ENCODE data around the gene TMEM178B.
"Not testable (repeated sequence)": the region's sequence is repeated elsewhere in the genome, so short reads cannot be mapped to it uniquely, and the experiment has no call there.

Gene TMEM178B

DNA sequence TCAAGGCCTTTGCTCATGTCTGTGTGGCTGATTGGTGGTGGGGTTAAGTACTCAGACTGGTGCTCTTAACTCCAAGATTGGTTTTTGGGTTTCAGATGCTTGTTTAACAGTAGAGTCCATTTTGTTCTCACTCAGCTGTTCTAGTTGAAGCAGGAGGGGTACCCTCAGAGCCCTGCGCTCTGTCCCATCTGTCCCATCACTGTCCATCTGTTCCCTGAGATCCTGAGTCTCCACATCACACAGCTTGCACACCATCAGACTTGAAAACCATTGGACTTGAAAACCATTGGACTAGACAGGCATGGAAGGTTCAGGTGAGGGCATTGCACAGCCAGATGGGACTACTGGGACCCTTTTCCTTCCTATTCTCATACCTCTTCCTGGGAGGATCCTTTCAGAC lies 39.3 kb downstream of the TMEM178B start:
- Histone ChIP-seq H3K4me1 (ENCODE audit: control insufficient read depth in 1 of 2, insufficient read depth in 1 of 2, low read depth in 1 of 2, low read length in 1 of 2) (no peaks in the 10 kb centered on the region), H3K36me3 (no peaks in the 10 kb centered on the region), H3K27me3 (no peaks in the 10 kb centered on the region), H3K27ac (no peak overlapping the region), H3K9me3 (no peaks in the 10 kb centered on the region), H3K4me3 (ENCODE audit: low read depth in 1 of 2, low read length in 1 of 2) (no peak overlapping the region)
- TF ChIP-seq, protein P1, sequence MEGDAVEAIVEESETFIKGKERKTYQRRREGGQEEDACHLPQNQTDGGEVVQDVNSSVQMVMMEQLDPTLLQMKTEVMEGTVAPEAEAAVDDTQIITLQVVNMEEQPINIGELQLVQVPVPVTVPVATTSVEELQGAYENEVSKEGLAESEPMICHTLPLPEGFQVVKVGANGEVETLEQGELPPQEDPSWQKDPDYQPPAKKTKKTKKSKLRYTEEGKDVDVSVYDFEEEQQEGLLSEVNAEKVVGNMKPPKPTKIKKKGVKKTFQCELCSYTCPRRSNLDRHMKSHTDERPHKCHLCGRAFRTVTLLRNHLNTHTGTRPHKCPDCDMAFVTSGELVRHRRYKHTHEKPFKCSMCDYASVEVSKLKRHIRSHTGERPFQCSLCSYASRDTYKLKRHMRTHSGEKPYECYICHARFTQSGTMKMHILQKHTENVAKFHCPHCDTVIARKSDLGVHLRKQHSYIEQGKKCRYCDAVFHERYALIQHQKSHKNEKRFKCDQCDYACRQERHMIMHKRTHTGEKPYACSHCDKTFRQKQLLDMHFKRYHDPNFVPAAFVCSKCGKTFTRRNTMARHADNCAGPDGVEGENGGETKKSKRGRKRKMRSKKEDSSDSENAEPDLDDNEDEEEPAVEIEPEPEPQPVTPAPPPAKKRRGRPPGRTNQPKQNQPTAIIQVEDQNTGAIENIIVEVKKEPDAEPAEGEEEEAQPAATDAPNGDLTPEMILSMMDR (IDR thresholded peaks at IDR 0.05), result no peak

DNA sequence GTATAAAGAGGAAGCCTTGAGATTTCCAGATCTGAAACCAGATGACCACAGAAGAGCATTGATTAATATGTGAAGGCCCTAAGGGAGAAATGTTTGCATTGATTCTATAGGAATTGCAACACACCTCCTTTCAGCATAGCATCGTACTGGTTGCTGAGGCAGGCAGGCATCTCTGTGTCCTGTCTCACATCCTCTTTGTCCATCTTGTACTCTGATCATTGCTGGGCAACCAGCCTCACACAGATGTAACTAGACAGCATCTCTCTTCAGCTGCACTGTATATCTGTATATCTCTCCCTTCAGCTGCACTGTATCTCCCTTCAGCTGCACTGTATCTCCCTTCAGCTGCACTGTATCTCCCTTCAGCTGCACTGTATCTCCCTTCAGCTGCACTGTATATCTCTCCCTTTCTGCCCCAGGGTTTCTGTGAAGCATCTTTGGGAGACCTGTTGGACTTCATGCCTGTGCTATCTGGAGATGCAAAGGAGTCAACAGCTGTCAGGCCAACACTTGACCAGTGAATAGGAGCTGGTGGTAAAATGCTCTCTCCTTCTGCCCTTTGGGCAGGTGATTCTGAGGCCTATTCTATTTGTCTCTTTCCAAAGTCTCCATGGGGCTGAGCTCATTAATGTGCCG lies 40.3 kb downstream of the TMEM178B start:
- no peaks in the 10 kb centered on the region for H3K27me3 ChIP-seq
- TF ChIP-seq, protein P1 (IDR thresholded peaks at IDR 0.05), result no peak

DNA sequence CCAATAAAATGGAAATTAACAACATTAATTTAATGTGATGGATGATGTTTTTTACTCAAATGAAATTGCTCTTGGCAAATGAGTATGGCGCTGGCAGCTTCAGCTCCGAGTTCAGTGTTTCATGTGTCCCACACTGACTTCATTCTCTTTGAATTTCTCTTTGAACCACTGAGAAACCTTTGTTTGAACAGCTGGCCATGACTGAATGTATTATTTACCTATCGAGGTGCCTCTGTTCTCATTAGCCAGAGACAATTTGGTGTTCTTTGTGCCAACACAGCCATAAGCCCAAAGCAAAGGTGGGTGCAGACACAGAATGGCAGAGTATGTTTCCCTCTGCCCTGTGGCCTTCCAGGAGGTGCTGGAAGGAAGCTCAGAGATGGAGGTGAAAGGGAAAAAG lies 42.1 kb downstream of the TMEM178B start:
- Histone ChIP-seq H3K27ac (no peak overlapping the region), H3K27me3 (no peaks in the 10 kb centered on the region), H3K4me3 (ENCODE audit: low read depth in 1 of 2, low read length in 1 of 2) (no peak overlapping the region), H3K9me3 (no peaks in the 10 kb centered on the region), H3K36me3 (no peaks in the 10 kb centered on the region), H3K4me1 (ENCODE audit: control insufficient read depth in 1 of 2, insufficient read depth in 1 of 2, low read depth in 1 of 2, low read length in 1 of 2) (no peaks in the 10 kb centered on the region)
- TF ChIP-seq, protein P1 (IDR thresholded peaks at IDR 0.05), result no peak

More for the DNA sequence above, 40.3 kb downstream of the TMEM178B start:
- no peak overlapping the region for H3K27ac ChIP-seq
- H3K4me1 ChIP-seq (ENCODE audit: control insufficient read depth in 1 of 2, insufficient read depth in 1 of 2, low read depth in 1 of 2, low read length in 1 of 2), result no peaks in the 10 kb centered on the region
- H3K4me3 ChIP-seq (ENCODE audit: low read depth in 1 of 2, low read length in 1 of 2), result no peak overlapping the region
- no peaks in the 10 kb centered on the region for H3K36me3 ChIP-seq
- no peaks in the 10 kb centered on the region for H3K9me3 ChIP-seq

DNA sequence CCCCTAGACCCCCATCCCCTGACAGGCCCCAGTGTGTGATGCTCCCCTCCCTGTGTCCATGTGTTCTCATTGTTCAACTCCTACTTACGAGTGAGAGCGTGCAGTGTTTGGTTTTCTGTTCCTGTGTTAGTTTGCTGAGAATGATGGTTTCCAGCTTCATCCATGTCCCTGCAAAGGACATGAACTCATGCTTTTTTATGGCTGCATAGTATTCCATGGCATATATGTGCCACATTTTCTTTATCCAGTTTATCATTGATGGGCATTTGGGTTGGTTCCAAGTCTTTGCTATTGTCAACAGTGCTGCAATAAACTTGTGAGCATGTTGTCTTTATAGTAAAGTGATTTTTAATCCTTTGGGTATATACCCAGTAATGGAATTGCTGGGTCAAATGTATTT lies 42.8 kb downstream of the TMEM178B start:
- H3K4me1 ChIP-seq (ENCODE audit: control insufficient read depth in 1 of 2, insufficient read depth in 1 of 2, low read depth in 1 of 2, low read length in 1 of 2); H3K9me3 ChIP-seq; H3K27me3 ChIP-seq; H3K27ac ChIP-seq; H3K36me3 ChIP-seq; H3K4me3 ChIP-seq (ENCODE audit: low read depth in 1 of 2, low read length in 1 of 2): not testable (repeated sequence)

DNA sequence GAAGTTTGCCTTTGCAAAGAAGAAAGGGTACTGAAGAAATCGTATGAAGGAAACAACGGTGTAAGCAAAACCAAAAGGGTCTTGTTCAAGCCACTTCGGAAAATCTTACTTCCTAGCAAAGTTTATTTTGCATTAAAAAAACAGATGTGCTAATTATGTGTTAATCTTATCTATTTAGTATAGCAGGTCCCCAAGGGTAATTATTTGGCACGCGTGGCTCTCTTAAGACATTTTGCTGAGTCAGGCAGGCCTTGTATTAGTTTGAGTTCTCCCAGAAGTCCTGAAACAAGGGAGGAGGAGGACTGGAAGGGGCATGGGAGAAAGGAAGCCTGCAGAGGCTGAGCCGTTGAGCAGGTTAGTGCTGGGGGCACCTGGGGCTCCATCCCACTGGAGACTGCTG lies 44.9 kb downstream of the TMEM178B start:
- H3K9me3 ChIP-seq, result no peaks in the 10 kb centered on the region
- H3K27me3 ChIP-seq, result no peaks in the 10 kb centered on the region
- H3K27ac ChIP-seq, result no peak overlapping the region
- no peaks in the 10 kb centered on the region for H3K4me1 ChIP-seq (ENCODE audit: control insufficient read depth in 1 of 2, insufficient read depth in 1 of 2, low read depth in 1 of 2, low read length in 1 of 2)
- no peaks in the 10 kb centered on the region for H3K36me3 ChIP-seq
- TF ChIP-seq, protein P1 (IDR thresholded peaks at IDR 0.05), result no peak
- H3K4me3 ChIP-seq (ENCODE audit: low read depth in 1 of 2, low read length in 1 of 2), result no peak overlapping the region

DNA sequence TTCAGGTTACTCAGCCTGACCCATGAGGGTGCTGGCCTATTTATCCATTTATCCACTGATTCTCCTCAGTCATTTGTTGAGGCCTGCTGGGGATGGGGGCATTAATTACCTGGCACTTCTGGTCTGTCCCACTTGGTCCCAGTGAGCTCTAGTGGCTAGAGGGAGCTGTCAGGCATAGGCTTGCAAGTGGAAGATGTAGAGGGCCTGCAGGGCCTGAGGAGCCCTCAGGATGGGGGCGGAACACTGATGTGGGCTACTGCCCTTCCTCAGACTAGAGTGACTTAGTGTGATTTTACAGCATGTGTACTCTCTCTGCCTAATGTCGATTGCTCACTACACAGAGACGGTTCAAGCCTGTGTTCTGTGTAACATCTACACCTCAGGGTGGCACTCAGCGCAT lies 45.3 kb downstream of the TMEM178B start:
- no peaks in the 10 kb centered on the region for H3K27me3 ChIP-seq
- H3K9me3 ChIP-seq, result no peaks in the 10 kb centered on the region
- no peaks in the 10 kb centered on the region for H3K4me1 ChIP-seq (ENCODE audit: control insufficient read depth in 1 of 2, insufficient read depth in 1 of 2, low read depth in 1 of 2, low read length in 1 of 2)
- H3K36me3 ChIP-seq, result no peaks in the 10 kb centered on the region
- TF ChIP-seq, protein P1 (IDR thresholded peaks at IDR 0.05), result no peak
- H3K4me3 ChIP-seq (ENCODE audit: low read depth in 1 of 2, low read length in 1 of 2), result no peak overlapping the region
- no peak overlapping the region for H3K27ac ChIP-seq

Measured in neutrophil (primary cell).